ENCODE measurements around the gene TFPT.

DNA sequence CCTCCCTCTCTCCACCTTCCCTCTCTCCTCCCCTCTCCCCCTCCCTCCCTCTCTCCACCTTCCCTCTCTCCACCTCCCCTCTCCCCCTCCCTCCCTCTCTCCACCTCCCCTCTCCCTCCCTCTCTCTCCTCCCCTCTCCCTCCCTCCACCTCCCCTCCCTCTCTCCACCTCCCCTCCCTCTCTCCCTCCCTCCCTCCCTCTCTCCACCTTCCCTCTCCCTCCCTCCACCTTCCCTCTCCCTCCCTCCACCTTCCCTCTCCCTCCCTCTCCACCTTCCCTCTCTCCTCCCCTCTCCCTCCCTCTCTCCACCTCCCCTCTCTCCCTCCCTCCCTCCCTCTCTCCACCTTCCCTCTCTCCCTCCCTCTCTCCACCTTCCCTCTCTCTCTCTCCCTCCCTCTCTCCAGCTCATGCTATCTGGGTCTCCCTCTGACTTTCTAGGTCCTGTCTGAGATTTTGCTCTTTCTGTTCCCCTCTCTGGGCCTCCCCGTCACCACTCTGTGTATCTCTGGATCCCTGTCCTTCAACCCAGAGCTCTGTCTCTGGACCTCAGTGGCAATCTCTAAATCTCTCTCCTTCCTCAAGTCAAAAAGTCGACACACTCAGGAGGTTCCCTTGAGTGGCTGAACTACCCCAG, 18.6 kb upstream of the TFPT start:
- TF ChIP-seq, protein P1, sequence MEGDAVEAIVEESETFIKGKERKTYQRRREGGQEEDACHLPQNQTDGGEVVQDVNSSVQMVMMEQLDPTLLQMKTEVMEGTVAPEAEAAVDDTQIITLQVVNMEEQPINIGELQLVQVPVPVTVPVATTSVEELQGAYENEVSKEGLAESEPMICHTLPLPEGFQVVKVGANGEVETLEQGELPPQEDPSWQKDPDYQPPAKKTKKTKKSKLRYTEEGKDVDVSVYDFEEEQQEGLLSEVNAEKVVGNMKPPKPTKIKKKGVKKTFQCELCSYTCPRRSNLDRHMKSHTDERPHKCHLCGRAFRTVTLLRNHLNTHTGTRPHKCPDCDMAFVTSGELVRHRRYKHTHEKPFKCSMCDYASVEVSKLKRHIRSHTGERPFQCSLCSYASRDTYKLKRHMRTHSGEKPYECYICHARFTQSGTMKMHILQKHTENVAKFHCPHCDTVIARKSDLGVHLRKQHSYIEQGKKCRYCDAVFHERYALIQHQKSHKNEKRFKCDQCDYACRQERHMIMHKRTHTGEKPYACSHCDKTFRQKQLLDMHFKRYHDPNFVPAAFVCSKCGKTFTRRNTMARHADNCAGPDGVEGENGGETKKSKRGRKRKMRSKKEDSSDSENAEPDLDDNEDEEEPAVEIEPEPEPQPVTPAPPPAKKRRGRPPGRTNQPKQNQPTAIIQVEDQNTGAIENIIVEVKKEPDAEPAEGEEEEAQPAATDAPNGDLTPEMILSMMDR (conservative IDR thresholded peaks at IDR 0.05; ENCODE audit: low read depth, low read length), result no peak
- no peak for TF ChIP-seq MXI1 (IDR thresholded peaks at IDR 0.05; ENCODE audit: borderline replicate concordance, low read depth, low read length)

Data from IMR-90 (cell line).